HG03060 (cell line): ENCODE measurements around the gene RPS23.

ENCODE experiments used
- ATAC-seq: cut with Tn5 transposase; IDR thresholded peaks from one replicate; pipeline ENCODE4 v1.9.1; 2021; ENCODE audit warnings: low read depth, moderate number of reproducible peaks; ENCODE audit not compliant: unreplicated experiment

Gene RPS23

DNA sequence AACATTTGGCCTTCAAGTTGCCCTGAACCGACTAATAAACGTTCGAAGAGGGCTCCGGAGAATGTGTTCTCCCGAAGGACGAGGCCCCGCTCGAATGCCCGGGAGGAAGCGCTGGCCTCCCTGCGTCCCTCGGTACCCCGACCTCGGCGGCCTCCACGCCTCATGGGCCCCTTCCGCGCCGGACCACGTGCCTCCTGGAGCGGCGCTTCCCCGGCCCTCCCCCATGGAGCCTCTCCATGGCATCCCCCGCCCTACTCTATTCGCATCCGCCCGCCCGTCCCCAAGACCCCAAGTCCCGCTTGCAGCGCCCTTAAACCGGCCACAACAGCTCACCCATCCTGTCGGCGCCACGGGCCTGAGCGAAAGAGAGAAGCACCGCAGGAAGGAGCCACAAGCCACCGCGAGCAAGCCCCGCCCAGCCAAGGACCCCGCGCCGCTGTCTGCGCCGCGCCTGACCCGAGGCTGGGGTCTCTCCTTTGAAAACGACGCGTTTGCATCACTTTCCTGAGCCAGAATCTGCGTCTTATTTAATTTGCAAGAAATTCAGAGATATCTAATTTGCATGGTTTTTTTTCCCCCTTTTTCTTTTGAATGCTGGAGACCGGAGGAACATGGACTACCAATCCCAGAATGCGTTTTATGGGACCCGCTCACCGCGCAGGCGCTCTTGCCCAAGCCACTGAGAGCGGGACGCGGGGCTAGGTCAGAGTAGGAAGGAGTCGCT lies at the start of gene RPS23:
TSS of gene RPS23 (minus strand) at position 368 of the 724 bp plus-strand sequence. CDS start at position 337, 31 bp downstream.
- ATAC-seq: peak; percentile 88

DNA sequence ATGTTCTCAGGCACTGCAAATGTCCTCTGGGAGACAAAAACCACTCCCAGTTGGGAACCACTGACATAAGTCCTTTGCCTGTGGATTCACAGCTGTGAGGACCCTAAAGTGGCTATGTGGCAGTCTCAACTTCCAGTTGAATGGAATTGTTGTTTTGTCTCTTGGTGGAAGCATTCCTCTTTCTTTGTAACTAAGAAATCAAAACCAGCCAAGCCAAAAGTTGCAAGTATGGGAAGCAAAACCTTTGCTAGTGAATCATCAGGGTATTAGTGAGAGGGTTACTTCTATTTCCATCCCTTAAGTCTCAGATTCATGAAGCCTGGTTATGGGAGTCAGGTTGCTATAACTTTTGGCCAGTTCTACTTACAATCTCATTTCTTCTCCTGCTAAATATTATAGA lies 49.8 kb upstream of the RPS23 start:
- no peak for ATAC-seq

DNA sequence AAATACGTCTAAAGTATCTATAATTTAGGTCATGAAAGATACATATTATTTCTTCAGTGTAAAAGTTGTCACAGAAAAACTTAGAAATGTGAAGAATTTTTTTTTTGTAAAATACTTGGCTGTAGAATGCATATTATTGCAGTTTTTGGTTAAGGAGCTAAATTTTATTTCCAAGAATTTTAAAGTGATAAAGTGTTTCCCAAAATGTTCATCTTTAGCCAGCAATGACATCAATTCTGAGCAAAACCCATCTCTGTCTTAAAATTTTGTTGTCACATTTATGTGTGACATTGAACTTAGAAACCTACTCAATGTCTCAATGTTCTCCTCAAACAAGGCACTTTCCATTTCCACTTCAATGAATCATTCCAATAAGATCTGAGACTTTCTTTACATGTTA lies 47.8 kb upstream of the RPS23 start:
- no peak for ATAC-seq

DNA sequence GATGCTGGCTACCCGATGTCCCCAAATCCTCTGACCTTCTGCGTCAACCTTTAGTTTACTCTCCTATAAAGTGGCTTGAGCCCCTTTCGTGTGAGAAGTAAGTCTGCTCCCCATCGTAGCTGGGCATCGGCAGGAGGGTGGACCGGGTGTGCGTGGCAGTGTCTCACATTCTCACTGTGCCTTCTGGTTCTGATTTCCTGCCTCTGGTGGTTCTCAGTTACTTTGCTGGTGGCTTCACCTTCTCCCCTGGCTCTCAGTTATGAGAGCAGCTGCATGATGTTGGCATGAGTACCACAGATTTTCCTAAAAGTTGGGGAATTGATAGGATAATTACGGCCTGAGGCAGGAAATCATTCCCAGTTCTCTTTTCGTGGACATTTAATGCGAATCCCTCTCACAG lies 47.0 kb upstream of the RPS23 start:
- no peak for ATAC-seq

DNA sequence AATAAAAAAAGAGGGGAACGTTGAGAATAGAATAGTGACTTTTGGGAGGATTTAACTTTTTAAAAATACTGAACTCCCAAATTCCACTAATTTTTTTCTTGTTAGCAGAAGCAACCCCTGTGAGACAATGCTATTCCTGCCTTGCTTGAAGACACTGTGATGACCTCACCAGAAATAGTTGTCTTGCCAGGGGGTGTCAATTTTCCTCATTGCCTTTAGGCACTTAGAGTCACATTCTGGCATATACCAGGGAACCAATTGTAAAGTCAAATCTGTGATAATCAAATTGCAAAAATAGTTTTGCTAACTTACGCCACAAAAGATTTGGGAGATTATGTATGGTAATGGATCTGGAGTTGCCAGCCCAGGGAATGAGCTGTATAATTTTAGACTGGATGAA lies 42.8 kb upstream of the RPS23 start:
- no peak for ATAC-seq

DNA sequence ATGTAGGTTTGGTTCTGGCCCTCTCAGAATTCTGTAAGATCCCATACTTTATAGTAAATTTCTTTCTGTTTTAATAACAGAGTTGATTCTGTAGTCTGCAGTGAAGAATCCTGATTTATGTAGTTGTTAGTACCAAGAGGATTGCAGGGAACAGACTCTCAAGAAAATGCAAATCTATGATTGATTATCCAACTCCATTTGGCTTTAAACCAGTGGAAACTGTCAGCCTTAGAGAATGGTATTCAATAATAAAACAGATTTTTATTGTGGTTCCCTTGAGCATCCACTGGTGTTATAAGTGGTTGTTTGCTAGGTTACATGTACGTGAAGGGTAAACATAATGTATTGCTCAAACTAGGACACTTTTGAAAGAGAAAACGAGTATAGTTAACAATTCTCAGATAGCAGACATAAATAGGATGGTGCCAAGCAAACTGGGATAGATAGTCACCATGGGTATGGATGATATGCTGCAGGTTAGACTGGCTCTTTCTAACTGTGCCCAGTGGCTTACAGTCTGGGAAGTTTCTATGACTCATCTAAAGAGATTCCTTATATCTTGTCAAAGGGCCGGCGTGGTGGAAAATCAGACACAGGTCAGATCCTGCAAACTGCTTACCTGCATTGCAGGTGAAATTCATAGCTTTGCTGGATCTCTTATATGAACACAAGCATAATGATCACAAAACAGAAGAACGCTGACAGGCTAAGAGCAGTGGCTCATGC lies 41.7 kb upstream of the RPS23 start:
- no peak for ATAC-seq

DNA sequence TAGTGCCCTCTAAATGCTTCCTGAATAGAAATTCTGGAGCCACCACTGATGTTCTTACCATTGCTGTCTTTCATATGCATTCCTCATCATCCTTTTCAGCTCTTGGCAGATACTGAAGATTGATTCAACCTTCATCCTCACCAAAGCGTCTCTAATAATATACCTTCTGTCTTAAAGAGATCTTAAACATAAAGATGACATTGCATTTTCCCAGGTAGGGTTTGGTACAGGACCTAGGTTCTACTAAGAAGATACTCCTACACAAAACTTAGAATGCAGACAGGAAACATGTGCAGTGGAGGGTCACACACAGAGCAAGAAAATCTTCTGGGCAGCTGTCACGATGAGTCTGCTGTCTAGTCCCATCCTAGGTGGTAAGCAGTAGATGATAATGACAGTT lies 41.0 kb upstream of the RPS23 start:
- ATAC-seq: no peak

DNA sequence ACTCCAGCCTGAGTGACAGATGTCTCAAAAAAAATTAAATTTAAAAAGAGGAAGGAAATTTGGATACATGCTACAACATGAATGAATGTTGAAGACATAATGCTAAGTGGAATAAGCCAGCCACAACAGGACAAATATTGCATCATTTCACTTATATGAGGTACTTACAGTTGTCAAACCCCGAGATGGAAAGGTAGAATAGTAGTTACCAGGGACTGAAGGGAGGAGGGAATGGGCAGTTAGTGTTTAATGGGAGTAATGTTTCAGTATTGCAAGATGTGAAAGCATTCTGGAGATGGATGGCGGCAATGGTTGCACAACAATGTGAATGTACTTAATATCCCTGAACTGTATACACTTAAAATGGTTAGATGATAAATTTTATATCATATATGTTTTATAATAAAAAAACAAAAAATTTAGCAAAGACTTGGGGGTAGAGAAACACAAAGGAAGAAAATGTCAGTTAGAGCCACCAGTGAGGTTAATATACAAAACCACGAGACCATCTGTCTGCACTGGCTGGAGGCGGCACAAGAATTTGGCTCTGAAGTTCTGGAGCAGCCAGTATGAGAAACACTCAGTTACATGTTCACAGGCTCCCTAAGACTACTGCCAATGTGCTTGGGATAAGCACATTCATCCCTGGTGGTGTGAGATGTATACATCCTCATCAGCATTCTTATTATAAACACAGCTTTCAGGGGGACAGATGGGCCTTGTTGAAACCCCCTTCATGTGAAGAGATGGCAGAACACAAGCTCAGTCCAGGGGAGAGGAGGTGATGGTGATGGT lies 37.0 kb upstream of the RPS23 start:
- no peak for ATAC-seq

DNA sequence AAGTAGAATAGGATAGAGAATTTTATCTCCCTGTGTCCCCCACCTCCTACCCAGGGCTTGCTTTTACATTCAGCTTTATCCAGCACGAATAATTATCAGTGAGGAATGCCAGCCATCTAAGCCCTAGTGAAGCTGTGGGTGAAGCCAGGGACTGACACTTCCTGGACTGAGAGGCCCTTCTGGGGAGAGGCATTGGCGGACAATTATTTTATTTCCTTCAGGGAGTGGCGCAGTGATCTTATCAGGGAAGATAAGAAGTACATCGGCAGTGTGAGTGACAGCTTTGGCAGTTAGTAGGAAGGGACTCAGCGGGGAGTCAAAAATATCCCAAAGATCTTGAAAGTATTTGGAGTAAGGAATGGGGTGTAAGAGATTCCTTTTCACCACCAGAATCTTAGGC lies 34.9 kb upstream of the RPS23 start:
- ATAC-seq: no peak

DNA sequence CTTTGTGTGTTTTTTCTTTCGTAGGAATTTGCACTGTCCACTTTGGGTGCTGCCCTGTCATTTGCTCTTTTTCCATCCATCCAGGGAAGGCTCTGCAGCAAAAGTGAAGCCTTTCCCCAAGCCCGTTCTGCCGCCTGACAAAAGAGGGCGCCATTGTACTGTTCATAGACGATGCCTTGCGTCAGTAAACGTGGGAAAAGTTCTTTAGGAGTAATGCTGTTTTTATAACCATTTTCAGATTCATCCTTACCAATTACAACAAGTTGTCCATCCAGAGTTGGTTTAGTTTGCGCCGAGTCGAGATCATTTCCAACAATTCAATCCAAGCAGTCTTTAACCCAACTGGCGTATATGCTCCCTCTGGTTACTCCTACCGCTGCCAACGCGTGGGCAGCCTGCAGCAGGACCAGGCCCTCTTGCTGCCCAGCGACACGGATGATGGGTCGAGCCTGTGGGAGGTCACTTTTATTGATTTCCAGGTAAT lies 34.3 kb upstream of the RPS23 start:
- no peak for ATAC-seq

DNA sequence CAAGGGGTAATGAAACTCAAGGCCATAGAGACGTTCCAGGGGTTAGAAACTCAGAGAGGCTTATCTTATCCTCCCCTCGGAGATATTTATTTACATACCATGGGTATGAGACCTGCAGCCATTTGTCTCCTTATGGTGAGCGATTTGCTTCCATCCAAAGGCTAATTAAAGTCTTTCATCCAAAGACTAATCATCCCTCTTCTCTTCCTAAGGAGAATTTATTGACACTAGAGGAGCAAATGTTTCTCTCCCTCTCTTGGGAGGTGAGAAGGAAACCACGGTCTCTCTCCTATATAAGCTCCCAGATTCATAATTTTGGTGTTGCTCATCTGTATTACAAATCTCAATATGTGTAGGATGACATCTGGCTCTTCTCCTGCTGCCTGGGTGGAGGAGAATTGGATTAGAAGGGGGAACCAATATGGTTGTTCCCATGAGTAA lies 31.0 kb upstream of the RPS23 start:
- ATAC-seq: no peak

DNA sequence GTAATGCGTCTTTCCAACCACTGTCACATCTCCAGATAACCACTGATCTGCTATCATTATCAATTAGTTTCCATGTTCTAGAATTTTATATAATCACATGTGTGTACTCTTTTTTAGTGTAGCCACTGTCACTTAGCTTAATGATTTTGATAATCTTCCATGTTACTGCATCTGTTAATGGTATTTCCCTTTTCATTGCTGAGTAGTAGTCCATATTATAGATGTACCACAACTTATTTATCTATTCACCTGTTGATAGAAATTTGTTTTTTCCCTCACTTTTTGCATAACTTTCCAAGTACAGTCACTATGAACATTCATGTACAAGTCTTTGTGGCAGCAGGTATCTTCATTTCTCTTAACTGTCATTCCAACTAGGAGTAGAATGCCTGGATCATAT lies 30.3 kb upstream of the RPS23 start:
- no peak for ATAC-seq

DNA sequence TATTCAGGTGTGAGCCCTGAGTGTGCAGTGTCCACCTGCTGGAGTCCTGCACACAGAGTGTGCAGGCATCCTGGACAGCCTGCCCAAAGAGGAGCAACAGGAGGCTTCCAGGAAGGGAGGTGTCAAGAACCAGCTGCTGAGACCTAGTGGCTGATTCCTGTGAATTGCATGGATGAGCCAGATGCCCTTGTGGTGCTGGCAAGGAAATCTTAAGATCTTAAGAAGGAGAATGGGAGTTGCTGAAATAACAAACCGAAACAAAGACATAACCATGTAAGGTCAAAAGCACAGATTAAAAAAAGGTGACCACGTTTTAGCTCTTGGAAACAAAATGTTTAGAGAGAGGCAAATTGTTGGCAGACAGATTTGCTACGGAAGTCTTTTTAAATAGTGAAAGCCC lies 29.3 kb upstream of the RPS23 start:
- ATAC-seq: no peak

DNA sequence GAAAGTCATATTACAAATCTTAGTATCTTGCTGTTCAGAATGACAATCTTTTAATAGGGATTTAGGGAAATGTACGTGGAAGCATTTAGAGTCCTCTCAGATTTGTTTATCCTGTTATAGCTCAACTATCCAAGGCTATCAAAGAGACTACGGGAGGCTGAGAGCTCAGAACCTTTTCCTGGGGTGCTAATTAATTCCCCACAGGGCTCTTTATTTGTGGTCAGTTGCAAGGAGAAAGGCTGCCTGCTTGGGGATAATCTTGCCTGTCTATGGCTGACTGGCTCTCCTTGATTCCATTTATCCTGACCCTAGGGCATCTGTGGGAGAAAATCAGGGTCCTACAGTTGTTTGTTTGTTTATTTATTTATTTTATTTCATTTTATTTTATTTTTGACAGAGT lies 28.0 kb upstream of the RPS23 start:
- ATAC-seq: no peak

DNA sequence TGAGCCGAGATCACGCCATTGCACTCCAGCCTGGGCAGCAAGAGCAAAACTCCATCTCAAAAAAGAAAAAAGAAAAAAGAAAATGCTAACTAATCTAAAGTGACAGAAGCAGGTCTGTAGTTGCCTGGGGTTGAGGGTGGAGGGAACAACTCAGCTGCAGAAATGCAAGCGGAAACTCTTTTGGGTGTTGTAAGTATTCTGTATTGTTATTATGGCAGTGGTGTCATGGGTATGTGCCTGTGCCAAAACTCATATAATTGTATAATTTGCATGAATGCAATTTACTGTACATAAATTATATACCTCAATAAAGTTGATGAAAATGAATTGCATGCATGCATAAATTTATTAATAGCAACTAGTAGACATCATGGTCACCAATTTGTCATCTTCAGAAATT lies 23.0 kb upstream of the RPS23 start:
- ATAC-seq: no peak

DNA sequence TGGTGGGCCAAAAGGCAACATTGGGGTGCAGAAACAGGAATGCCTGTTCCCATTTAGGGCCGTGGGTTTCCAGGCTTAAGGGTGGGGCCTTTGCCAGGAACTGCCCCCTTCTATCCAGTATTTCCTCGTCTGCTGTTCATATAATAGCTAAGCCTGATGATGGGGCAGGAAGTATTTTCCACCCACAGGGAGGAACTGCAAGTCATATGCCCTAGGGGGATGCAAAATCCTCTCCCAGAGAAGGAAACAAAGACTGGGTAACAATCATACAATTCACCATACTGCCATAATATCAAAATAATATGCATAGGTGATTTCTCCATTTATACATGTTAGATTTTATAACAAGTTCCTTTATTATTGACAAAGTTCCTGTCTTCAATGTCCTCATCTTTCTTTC lies 20.5 kb upstream of the RPS23 start:
- ATAC-seq: no peak

DNA sequence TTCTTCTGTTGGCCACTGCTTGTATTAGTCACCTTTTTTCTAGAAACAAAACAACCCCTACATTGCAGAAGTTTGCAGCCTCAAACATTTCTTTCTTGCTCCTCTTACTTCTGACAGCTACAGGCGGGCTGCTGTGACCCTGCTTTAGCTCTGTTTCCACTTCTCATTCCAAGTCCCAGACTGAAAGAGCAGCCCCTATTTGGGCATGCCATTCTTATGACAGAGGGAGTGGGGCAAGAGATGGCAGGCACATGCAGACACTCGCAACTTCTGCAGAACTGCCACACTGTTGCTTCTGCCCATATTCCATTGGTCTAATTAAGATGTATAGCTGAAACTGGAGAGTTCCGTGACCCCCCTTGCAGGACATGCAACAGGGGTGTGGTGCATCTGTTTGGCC lies 19.6 kb upstream of the RPS23 start:
- ATAC-seq: no peak

DNA sequence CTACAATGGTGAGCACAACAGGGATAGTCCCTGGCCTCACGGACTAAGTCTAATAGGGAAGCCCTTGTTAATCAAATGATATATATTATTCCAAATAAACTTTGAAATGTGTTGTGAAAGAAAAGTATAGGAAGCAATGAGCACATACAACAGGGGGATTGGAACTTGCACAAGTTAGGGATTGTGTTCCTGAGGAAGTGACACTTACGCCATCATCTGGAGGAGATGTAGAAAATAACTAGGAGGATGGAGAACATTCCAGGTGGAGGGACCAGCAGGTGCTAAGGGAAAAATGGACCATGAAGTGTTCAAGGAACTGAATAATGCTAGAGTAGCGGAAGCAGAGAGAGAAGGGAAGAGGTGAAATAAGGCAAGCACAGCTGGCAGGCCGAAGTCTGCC lies 18.8 kb upstream of the RPS23 start:
- no peak for ATAC-seq

DNA sequence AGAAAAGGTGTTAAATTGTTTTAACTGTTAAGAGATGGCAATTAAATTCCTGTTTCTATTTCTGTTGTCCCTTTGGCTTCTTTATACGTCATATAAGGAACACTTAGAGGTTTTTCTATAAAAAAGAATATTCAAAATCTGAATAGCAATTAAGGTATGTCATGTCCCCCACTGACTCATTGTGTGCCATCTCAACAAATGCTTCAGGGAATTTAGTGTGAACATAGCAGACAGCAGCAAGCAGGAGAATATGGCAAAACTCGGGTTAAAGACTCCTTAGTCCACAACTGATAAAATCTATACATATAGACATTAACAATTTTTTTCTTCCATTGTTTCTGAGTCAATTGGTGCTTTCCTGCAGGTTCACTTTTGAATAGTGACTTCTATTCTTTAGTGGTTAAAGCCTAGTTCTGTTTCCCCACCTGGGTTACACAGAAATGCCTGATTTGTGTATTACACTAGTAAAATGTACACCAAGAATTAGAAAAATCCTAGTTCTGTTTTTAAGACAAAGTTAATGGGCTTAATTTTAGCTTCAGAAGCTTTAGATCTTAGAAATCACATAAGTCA lies 17.9 kb upstream of the RPS23 start:
- no peak for ATAC-seq

DNA sequence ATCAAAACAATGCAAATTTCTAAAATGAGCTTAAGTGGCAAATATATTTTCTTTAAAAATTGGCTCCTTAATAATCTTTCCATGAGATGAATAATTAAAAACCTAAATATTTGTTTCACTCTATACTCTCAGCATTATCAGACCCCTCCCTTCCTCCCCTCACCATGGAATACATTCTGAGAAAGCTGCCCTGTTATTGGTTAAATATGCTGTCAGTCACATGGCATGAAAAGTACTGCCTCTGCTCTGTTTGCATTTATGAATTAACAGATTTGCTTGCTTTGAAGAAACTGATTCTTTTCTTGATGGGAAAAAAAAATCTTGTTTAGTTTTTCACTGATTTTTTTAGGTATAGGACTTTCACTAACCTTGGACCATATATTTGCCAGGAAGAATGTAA lies 17.0 kb upstream of the RPS23 start:
- ATAC-seq: no peak

DNA sequence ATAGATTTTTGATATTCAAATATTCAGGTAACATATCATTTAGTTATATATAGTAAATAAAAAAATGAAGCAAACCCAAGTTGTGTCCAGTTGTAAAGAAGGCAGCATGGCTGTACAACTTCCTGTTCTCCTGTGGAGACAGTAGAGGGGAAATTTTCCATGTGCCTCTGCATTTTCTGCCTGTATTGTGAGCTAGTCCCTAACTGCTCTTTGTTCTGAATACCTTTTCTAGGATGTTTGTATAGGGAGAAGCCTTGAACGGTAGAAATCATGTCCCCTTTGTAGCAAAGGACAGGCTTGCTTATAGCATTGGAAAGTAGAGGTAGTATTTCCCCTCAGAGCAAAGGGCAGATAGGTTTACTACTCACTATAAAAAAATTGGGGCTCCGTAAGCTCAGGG lies 13.3 kb upstream of the RPS23 start:
- ATAC-seq: no peak
